Stimulated activated CD4-positive, alpha-beta T cell treated with anti-CD3 and anti-CD28 coated beads, Interleukin-15, amount 100 ng/mL, for 48 hours (primary cell): ENCODE measurements around the gene PTPN5.
"Not testable (repeated sequence)": the region's sequence is repeated elsewhere in the genome, so short reads cannot be mapped to it uniquely, and the experiment has no call there.

ENCODE experiments used
- DNase-seq, 2 donors: peaks; one replicate each; pipeline ENCODE4 v3.0.0-alpha.2; 2020; ENCODE audit warnings: low read depth in 2 of 2

The PTPN5 gene

GRCh38 chr11:18682466-18682865, 109.1 kb downstream of the PTPN5 start:
- no peak for DNase-seq

DNA sequence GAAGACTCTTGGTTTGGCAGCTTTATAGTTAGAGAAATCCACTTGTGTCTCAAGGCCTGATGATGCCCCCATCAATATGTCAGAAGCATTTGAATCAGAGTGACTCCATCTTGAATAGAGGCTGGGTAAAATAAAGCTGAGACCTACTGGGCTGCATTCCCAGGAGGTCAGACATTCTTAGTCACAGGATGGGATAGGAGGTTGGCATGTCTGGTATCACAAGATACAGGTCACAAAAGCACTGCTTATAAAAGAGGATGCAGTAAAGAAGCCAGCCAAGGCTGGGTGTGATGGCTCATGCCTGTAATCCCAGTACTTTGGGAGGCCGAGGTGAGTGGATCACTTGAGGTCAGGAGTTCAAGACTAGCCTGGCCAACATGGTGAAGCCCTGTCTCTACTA, 109.6 kb downstream of the PTPN5 start:
- DNase-seq = not testable (repeated sequence)
